Duodenal mucosa (tissue), 2 donors: ENCODE data around the gene GNA15.
A peak's percentile ranks its signal among the peaks of the same experiment; 100 is the strongest.
"Not testable (repeated sequence)": the region's sequence is repeated elsewhere in the genome, so short reads cannot be mapped to it uniquely, and the experiment has no call there.

Experiments used
- H3K27ac ChIP-seq: one replicate; pipeline ENCODE4 v1.7.0; 2013; ENCODE audit warnings: low read depth, low read length
- H3K27me3 ChIP-seq, 2 donors: one replicate each; pipeline ENCODE4 v1.7.0; 2013; ENCODE audit warnings: low read length in 2 of 2, control low read depth in 1 of 2; ENCODE audit not compliant: insufficient read depth in 2 of 2, control insufficient read depth in 1 of 2
- H3K36me3 ChIP-seq, 2 donors: one replicate each; pipeline ENCODE4 v1.7.0; 2013; ENCODE audit warnings: low read length in 2 of 2, control low read depth in 1 of 2; ENCODE audit not compliant: insufficient read depth in 2 of 2, control insufficient read depth in 1 of 2
- H3K4me1 ChIP-seq, 2 donors: one replicate each; pipeline ENCODE4 v1.7.0; 2013; ENCODE audit warnings: low read length in 2 of 2, control low read depth in 1 of 2; ENCODE audit not compliant: insufficient read depth in 2 of 2, control insufficient read depth in 1 of 2
- H3K4me3 ChIP-seq, 2 donors: one replicate each; pipeline ENCODE4 v1.7.0; 2013; ENCODE audit warnings: low read length in 2 of 2, low read depth in 1 of 2
- H3K9ac ChIP-seq, 2 donors: one replicate each; pipeline ENCODE4 v1.7.0; 2013; ENCODE audit warnings: low read length in 2 of 2, low read depth in 1 of 2
- H3K9me3 ChIP-seq, 2 donors: one replicate each; pipeline ENCODE4 v1.7.0; 2013; ENCODE audit warnings: low read length in 2 of 2, control low read depth in 1 of 2; ENCODE audit not compliant: control insufficient read depth in 1 of 2

GNA15 gene

GRCh38 chr19:3135961-3136683 is at the start of gene GNA15:
TSS of gene GNA15 (plus strand) at chr19:3136033. CDS start at chr19:3136451, 418 bp downstream.
- peak within 1 kb of the TSS in 1 of 2 donors; percentile 59 for H3K9ac ChIP-seq
- H3K9me3 ChIP-seq: no peaks in the 10 kb centered on the region
- no peaks in the 10 kb centered on the region for H3K4me1 ChIP-seq
- H3K4me3 ChIP-seq: peak within 1 kb of the TSS; percentile 22 to 55
- no peaks in the 10 kb centered on the region for H3K36me3 ChIP-seq
- H3K27me3 ChIP-seq: no peaks in the 10 kb centered on the region
- H3K27ac ChIP-seq: peak within 1 kb of the TSS; percentile 32

- no peak overlapping the region for H3K27ac ChIP-seq
Measured at GRCh38 chr19:3087769-3088168, 48.1 kb upstream of the GNA15 start.

DNA sequence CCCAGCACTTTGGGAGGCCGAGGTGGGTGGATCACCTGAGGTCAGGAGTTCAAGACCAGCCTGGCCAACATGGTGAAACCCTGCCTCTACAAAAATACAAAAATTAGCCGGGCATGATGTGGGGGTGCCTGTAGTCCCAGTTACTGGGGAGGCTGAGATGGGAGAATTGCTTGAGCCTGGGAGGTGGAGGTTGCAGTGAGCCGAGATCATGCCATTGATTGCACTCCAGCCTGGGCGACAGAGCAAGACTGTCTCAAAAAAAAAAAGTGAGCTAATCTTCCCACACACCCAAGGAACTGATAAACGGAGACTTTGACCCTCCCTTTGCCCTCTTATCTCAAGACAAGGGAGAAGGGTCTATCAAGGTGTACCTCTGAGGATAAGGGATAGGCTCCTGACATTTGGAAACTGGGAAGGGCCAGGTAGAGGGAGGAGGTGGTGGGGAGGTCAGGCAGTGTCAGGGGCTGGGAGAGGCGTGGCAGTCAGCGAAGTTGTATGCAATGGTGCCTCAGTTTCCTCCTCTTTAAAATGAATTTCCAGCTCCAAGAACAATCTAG is 46.5 kb upstream of the GNA15 start:
- Histone ChIP-seq H3K9ac (peak overlapping the region in 1 of 2 donors; percentile 12), H3K27ac (peak overlapping the region; percentile 62)
- H3K9me3 ChIP-seq, H3K4me1 ChIP-seq, H3K27me3 ChIP-seq, H3K4me3 ChIP-seq, H3K36me3 ChIP-seq: not testable (repeated sequence)

More at GRCh38 chr19:3087769-3088168, 48.1 kb upstream of the GNA15 start:
- H3K27me3 ChIP-seq: no peaks in the 10 kb centered on the region
- H3K9me3 ChIP-seq: no peaks in the 10 kb centered on the region
- H3K4me1 ChIP-seq: peaks cover 8 to 9% of the 10 kb centered on the region in 2 donors
- H3K4me3 ChIP-seq: no peak overlapping the region
- H3K9ac ChIP-seq: no peak overlapping the region
- no peaks in the 10 kb centered on the region for H3K36me3 ChIP-seq

DNA sequence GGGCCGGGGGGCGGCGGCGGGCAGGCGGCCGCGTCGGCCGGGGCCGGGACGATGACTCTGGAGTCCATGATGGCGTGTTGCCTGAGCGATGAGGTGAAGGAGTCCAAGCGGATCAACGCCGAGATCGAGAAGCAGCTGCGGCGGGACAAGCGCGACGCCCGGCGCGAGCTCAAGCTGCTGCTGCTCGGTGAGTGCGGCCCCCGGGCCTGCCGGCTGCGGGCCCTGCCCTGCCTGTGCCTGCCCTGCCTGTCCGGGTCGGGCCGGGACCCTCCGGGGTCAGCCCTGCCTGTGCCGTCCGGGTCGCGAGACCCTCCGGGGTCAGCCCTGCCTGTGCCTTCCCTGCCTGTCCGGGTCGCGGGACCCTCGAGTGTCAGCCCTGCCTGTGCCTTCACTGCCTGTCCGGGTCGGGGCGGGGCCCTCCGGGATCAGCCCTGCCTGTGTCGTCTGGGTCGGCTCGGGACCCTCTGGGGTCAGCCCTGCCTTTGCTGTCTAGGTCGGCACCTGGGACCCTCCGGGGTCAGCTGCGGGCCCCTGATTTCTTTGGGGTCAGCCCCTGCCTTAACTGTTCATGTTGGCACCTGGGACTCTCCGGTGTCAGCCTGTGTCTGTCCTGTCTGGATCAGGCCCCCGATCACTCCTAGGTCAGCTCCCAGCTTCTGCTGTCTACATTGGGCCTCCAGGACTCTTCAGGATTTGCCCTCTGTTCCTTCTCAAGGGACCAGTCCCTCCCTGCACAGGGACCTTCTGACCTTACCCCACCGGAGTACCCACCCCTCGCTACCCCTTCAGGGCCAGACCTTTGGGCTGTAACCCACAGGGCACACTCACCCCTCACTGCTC is 41.0 kb upstream of the GNA15 start:
- Histone ChIP-seq H3K4me1 (peaks cover 33 to 52% of the 10 kb centered on the region in 2 donors), H3K27me3 (no peaks in the 10 kb centered on the region), H3K9ac (peak overlapping the region; percentile 85 to 98), H3K36me3 (peaks cover under 1 to 6% of the 10 kb centered on the region in 2 donors), H3K4me3 (peak overlapping the region; percentile 85 to 92), H3K9me3 (no peaks in the 10 kb centered on the region), H3K27ac (peak overlapping the region; percentile 84)

DNA sequence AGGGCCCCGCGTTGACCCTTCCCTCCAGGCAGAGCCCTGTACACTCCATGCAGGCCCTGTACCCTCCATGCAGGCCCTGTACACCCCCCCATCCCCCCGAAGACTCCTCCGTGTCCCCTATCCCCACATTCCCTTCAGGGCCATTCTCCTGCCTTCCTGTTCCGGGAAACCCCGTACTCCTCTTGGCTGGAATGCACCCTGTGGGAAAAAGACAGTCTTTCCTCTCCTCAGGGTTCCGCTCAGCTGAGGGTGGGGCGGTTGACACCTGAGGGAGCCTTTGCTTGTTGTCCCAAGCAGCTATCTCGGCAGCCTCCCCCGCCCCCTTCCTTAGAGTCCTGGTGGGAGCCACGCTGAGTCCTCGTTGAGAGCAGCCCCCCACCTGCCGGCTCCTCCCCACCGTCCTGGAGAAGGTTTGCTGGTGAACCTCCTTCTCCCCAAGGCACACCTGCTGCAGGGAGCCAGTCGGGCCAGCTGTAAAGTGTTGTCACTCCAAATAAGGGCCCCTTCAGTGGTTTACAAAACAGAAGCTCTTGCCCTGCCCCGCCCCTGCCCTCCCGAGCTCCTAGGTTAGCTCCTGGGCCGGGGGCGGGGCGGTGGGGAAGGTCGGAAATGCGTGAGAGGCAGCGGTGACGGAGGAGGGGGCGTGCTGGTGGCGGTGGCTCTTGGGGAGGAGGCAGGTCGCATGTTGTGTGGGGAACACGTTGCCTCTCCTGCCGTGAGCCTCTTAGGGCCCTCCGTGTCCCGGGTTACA is 40.2 kb upstream of the GNA15 start:
- H3K9me3 ChIP-seq: no peaks in the 10 kb centered on the region
- peak overlapping the region; percentile 85 to 98 for H3K9ac ChIP-seq
- peaks cover 6% of the 10 kb centered on the region in 2 donors for H3K36me3 ChIP-seq
- peak overlapping the region; percentile 84 for H3K27ac ChIP-seq
- H3K4me3 ChIP-seq: peak overlapping the region; percentile 85 to 92
- H3K4me1 ChIP-seq: peaks cover 41 to 57% of the 10 kb centered on the region in 2 donors
- peaks cover 0 to 5% of the 10 kb centered on the region in 2 donors for H3K27me3 ChIP-seq

GRCh38 chr19:3096267-3096901 is 39.4 kb upstream of the GNA15 start:
- peak overlapping the region; percentile 85 to 92 for H3K4me3 ChIP-seq
- peaks cover 6% of the 10 kb centered on the region in 2 donors for H3K36me3 ChIP-seq
- H3K27ac ChIP-seq: peak overlapping the region; percentile 84
- peaks cover 43 to 64% of the 10 kb centered on the region in 2 donors for H3K4me1 ChIP-seq
- H3K9ac ChIP-seq: peak overlapping the region; percentile 85 to 98
- peaks cover 0 to 5% of the 10 kb centered on the region in 2 donors for H3K27me3 ChIP-seq
- no peaks in the 10 kb centered on the region for H3K9me3 ChIP-seq

- H3K4me3 ChIP-seq: peak overlapping the region; percentile 85 to 92
Measured at GRCh38 chr19:3096902-3097326, 38.9 kb upstream of the GNA15 start.

GRCh38 chr19:3097442-3097871 is 38.4 kb upstream of the GNA15 start:
- H3K9me3 ChIP-seq: no peaks in the 10 kb centered on the region
- H3K27me3 ChIP-seq: peaks cover 0 to 5% of the 10 kb centered on the region in 2 donors
- H3K27ac ChIP-seq: peak overlapping the region; percentile 73
- H3K4me1 ChIP-seq: peaks cover 53 to 70% of the 10 kb centered on the region in 2 donors
- H3K36me3 ChIP-seq: peaks cover 6% of the 10 kb centered on the region in 2 donors
- peak overlapping the region; percentile 85 to 98 for H3K9ac ChIP-seq
- H3K4me3 ChIP-seq: peak overlapping the region; percentile 85 to 92

More at GRCh38 chr19:3096902-3097326, 38.9 kb upstream of the GNA15 start:
- H3K9ac ChIP-seq: peak overlapping the region; percentile 85 to 98
- no peaks in the 10 kb centered on the region for H3K9me3 ChIP-seq
- H3K27ac ChIP-seq: peak overlapping the region; percentile 73
- H3K4me1 ChIP-seq: peaks cover 48 to 65% of the 10 kb centered on the region in 2 donors
- H3K36me3 ChIP-seq: peaks cover 6% of the 10 kb centered on the region in 2 donors
- peaks cover 0 to 5% of the 10 kb centered on the region in 2 donors for H3K27me3 ChIP-seq

GRCh38 chr19:3098141-3098514 is 37.7 kb upstream of the GNA15 start:
- Histone ChIP-seq H3K36me3 (peaks cover 6% of the 10 kb centered on the region in 2 donors), H3K9me3 (no peaks in the 10 kb centered on the region), H3K27ac (peak overlapping the region; percentile 82), H3K9ac (peak overlapping the region; percentile 85 to 98), H3K4me3 (peak overlapping the region; percentile 85 to 92), H3K27me3 (peaks cover 0 to 5% of the 10 kb centered on the region in 2 donors), H3K4me1 (peaks cover 58 to 76% of the 10 kb centered on the region in 2 donors)
